Progenitor cell of endocrine pancreas (in vitro differentiated cells): ENCODE data around the gene CEACAM21. TPM values are rescaled to one million over a fixed set of nuclear protein-coding genes. Genes with fewer than 3 reads are reported as not detected.

Source experiments
- DNase-seq: peaks from one replicate; pipeline ENCODE4 v3.0.0; 2021; ENCODE audit warnings: low spot score; ENCODE audit not compliant: unreplicated experiment
- H3K27ac Mint-ChIP-seq: 2 replicates; pipeline ENCODE4 v1.8.0; 2021; ENCODE audit warnings: mild to moderate bottlenecking, moderate library complexity, mixed read lengths
- H3K27me3 Mint-ChIP-seq: 2 replicates; pipeline ENCODE4 v1.8.0; 2021; ENCODE audit warnings: mixed read lengths
- H3K36me3 Mint-ChIP-seq: 2 replicates; pipeline ENCODE4 v1.8.0; 2022; ENCODE audit warnings: mixed read lengths; ENCODE audit not compliant: insufficient read depth
- H3K4me1 Mint-ChIP-seq: 2 replicates; pipeline ENCODE4 v1.8.0; 2021; ENCODE audit warnings: low read depth, mixed read lengths
- H3K4me3 Mint-ChIP-seq: 2 replicates; pipeline ENCODE4 v1.8.0; 2021; ENCODE audit warnings: low read depth, mild to moderate bottlenecking, moderate library complexity, mixed read lengths
- H3K9me3 Mint-ChIP-seq: 2 replicates; pipeline ENCODE4 v1.8.0; 2021; ENCODE audit warnings: low read depth, mixed read lengths
- total RNA-seq: library from RNA; stranded (reverse); gene quantifications from 2 replicates; pipeline ENCODE4 v1.2.1, GENCODE V29; 2021
- TF ChIP-seq, protein P1 (sequence below): fragments of 200-600 bp; sonication (generic); IDR thresholded peaks from one replicate; pipeline ENCODE4 v1.5.0; 2021; ENCODE audit warnings: antibody characterized with exemption, mild to moderate bottlenecking; ENCODE audit not compliant: unreplicated experiment

Gene CEACAM21
- total RNA-seq, 1 donor from 2014 or later, result not detected

DNA sequence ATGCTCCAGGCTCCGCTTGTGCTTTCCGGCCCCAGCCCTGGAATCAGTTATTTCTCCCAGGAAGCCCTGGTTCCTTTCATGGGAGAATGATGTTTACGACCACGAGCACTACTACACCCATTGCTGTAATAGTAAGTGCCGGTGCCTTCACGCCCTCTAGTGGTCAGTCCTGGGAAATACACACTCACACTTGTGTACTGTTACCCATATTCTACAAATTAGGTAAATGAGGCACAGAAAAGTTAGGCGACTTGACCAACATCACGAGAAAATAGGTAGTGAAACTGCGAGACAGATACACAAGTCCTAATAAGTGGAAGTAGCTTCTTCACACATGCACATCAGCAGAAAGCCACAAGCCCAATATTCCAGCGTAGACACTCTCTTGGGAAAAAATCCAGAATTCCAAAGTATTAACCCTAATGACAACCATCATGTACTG, 21.7 kb downstream of the CEACAM21 start:
- H3K4me1 Mint-ChIP-seq, result no peaks in the 10 kb centered on the region
- peak; percentile 29 for DNase-seq
- H3K9me3 Mint-ChIP-seq, result peaks cover 22% of the 10 kb centered on the region
- H3K27ac Mint-ChIP-seq, result no peak overlapping the region
- no peaks in the 10 kb centered on the region for H3K36me3 Mint-ChIP-seq
- H3K4me3 Mint-ChIP-seq, result no peak overlapping the region
- TF ChIP-seq, protein P1, sequence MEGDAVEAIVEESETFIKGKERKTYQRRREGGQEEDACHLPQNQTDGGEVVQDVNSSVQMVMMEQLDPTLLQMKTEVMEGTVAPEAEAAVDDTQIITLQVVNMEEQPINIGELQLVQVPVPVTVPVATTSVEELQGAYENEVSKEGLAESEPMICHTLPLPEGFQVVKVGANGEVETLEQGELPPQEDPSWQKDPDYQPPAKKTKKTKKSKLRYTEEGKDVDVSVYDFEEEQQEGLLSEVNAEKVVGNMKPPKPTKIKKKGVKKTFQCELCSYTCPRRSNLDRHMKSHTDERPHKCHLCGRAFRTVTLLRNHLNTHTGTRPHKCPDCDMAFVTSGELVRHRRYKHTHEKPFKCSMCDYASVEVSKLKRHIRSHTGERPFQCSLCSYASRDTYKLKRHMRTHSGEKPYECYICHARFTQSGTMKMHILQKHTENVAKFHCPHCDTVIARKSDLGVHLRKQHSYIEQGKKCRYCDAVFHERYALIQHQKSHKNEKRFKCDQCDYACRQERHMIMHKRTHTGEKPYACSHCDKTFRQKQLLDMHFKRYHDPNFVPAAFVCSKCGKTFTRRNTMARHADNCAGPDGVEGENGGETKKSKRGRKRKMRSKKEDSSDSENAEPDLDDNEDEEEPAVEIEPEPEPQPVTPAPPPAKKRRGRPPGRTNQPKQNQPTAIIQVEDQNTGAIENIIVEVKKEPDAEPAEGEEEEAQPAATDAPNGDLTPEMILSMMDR, result peak; percentile 71
- H3K27me3 Mint-ChIP-seq, result peaks cover 8% of the 10 kb centered on the region

DNA sequence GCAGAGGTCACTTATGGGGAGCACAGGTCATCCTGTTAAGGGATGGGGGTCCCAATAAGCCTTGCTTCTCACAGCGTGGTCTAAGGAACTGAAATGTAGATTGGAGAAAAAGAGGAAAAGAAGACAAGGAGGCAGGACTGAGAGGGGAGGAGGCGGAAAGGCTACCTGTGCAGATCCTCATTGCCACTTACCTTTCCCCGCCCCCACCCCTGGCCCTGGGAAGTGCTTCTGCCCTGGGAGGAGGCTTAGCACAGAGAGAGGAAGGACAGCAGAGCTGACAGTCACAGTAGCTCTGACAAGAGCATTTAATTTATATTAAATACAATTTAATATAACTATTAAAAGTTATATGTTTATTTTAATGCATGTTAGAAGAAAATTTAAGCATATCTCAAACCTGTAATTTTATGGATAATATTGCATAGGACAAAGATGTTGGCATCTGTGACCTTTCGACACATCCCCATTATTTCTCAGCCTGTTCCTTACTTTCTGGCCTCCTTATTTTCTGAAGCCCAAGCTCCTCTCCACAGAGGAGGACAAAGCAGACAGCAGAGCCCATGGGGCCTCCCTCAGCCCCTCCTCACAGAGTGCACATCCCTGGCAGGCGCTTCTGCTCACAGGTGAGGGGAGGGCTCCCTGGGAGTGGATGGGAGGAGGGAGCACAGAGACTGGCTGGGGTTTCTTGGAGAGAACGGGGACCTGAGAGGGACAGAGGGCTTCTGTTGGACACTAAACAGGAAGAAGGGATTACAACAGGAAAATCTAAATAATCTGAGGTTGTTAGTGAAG, 23.4 kb downstream of the CEACAM21 start:
- H3K27me3 Mint-ChIP-seq, result peaks cover 8% of the 10 kb centered on the region
- no peak for DNase-seq
- H3K36me3 Mint-ChIP-seq, result no peaks in the 10 kb centered on the region
- no peaks in the 10 kb centered on the region for H3K4me1 Mint-ChIP-seq
- TF ChIP-seq, protein P1, result no peak
- no peak overlapping the region for H3K27ac Mint-ChIP-seq
- H3K9me3 Mint-ChIP-seq, result peaks cover 26% of the 10 kb centered on the region
- no peak overlapping the region for H3K4me3 Mint-ChIP-seq

DNA sequence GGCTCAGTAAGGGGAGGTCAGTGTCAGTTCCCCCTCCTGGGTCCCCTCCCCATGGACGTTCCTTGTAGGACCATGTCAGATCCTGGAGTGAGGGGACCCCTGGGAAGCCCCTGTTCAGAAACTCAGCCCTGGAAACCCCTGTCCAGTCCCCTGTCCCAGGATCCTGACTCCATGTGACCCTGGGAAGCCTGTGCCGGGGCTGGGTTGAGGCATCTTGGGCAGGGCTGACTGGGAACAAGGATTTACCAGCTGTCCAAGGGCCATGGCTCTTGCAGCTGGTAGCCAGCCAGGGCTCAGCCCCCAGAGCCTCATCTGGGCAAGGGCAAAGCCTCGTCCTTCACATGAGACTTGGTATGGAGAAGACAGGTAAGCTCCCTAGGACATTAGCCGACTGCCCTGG, 25.8 kb downstream of the CEACAM21 start:
- no peaks in the 10 kb centered on the region for H3K4me1 Mint-ChIP-seq
- H3K27ac Mint-ChIP-seq, result no peak overlapping the region
- H3K36me3 Mint-ChIP-seq, result no peaks in the 10 kb centered on the region
- TF ChIP-seq, protein P1, result no peak
- H3K27me3 Mint-ChIP-seq, result peaks cover 4% of the 10 kb centered on the region
- no peak overlapping the region for H3K4me3 Mint-ChIP-seq
- H3K9me3 Mint-ChIP-seq, result peaks cover 33% of the 10 kb centered on the region
- no peak for DNase-seq

DNA sequence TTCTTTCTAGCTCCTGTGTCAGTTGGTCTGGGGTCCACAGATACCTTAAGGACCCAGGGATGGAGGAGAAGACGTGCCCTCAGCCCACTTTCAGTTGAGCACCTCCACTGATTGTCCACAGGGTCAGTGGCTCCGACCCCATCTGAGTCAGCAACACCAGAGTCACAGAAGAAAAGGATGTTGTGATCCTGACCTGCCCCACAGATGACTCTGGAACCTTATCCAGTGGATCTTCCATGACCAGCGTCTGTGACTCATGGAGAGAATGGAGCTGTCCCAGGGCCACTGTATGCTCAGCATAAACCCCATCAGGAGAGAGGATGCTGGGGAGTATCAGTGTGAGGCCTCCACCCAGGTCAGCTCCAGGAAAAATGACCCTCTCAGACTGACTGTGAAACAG, 28.9 kb downstream of the CEACAM21 start:
- peaks cover 47% of the 10 kb centered on the region for H3K9me3 Mint-ChIP-seq
- TF ChIP-seq, protein P1, result no peak
- no peaks in the 10 kb centered on the region for H3K4me1 Mint-ChIP-seq
- no peak overlapping the region for H3K4me3 Mint-ChIP-seq
- no peak overlapping the region for H3K27ac Mint-ChIP-seq
- H3K27me3 Mint-ChIP-seq, result no peaks in the 10 kb centered on the region
- no peaks in the 10 kb centered on the region for H3K36me3 Mint-ChIP-seq
- DNase-seq, result no peak

- Mint-ChIP-seq H3K4me3 (no peak overlapping the region), H3K27ac (no peak overlapping the region)
Measured at GRCh38 chr19:41606215-41606837, 30.4 kb downstream of the CEACAM21 start.

More at GRCh38 chr19:41606215-41606837, 30.4 kb downstream of the CEACAM21 start:
- Mint-ChIP-seq H3K9me3 (peaks cover 55% of the 10 kb centered on the region), H3K36me3 (no peaks in the 10 kb centered on the region), H3K27me3 (no peaks in the 10 kb centered on the region), H3K4me1 (no peaks in the 10 kb centered on the region)
- TF ChIP-seq, protein P1, result no peak
- DNase-seq, result no peak
